Measurements from ENCODE around the gene PAGE5.

Gene PAGE5, protein sequence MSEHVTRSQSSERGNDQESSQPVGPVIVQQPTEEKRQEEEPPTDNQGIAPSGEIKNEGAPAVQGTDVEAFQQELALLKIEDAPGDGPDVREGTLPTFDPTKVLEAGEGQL

GRCh38 chrX:55220119-55220794, at the start of gene PAGE5:
Gene PAGE5, plus strand, starts transcription at chrX:55220346. Its CDS starts 1,037 bp downstream, at chrX:55221383.
- DNase-seq (ENCODE audit: low read depth), result no peak

DNA sequence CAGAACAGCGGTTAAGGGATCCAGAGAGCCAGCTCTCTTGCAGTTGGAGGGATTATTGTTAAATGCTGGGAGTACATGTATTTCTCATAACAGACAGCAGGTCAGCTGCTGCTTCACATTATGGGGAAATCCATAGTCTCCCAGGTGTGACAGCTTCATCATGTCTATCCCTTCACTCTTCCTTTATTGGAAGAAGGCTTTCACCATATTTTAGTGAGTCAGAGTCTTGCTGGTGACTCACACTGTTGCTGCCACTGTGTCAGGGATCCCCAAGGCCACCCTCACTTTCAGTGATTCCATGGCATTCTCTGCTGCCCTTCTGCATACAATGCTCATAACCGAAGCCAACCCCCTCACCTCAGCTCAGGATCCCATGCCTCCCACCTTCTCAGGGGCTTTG, 32.9 kb upstream of the PAGE5 start:
- DNase-seq (ENCODE audit: low read depth), result no peak

- no peak for DNase-seq (ENCODE audit: low read depth)
These were observed 23.5 kb upstream of the PAGE5 start for GRCh38 chrX:55196688-55197087.

- peak; percentile 13 for DNase-seq (ENCODE audit: low read depth)
These were observed 18.1 kb upstream of the PAGE5 start for GRCh38 chrX:55201930-55202579.

GRCh38 chrX:55206162-55206941, 13.8 kb upstream of the PAGE5 start:
- no peak for DNase-seq (ENCODE audit: low read depth)

DNA sequence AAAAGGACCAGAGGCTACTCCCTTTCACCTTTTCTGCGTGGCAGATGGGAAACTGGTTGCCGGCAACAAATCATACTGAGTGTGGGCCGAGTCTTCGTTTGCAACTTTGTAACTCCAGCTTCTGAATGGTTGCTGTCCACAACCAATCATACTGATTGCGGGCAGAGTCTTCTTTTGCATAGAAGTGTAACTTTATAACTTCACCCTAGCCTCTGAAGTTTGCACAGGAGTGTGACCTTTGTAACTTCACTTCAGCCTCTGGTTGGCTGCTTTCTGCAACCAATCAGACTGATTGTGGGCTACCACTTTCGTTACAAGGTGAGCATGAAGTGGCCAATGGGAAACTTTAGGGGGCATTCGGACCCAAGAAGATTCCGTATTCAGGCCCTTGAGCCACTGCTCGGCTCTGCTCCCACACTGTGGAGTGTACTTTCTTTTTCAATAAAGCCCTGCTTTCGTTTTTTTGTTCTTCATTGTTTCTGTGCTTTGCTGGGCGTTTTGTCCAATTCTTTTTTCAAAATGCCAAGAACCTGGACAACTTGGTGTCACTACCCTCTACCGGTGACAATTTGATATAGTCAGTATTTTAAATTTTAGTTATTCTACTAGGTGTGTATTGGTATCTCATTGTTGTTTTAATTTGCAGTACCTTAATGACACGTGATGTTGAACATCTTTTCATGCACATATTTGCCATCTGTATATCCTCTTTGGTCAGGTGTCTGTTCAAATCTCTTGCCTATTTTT, 9.0 kb upstream of the PAGE5 start:
- no peak for DNase-seq (ENCODE audit: low read depth)

DNA sequence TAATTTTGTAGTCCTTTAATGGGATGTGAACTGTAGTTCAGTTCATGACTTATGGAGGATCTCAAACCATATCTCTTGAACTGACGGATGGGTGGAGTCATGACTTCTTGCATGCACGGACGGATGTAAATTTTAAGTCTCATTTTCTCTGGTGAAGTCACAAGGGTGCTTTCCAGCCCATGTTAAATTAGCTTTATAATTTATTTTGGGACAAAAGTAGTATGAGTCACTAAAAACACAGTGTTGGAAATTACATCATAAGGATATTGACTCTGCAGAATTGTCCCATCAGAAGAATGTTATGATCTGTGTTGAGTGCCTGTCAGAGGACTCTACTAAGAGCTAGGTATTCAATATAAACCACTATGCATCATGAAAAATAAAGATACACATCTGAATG, 6.8 kb upstream of the PAGE5 start:
- no peak for DNase-seq (ENCODE audit: low read depth)

- no peak for DNase-seq (ENCODE audit: low read depth)
These were observed 20.7 kb downstream of the PAGE5 start for GRCh38 chrX:55240788-55241340.

- DNase-seq (ENCODE audit: low read depth), result no peak
These were observed 33.4 kb downstream of the PAGE5 start for GRCh38 chrX:55253528-55253927.

DNA sequence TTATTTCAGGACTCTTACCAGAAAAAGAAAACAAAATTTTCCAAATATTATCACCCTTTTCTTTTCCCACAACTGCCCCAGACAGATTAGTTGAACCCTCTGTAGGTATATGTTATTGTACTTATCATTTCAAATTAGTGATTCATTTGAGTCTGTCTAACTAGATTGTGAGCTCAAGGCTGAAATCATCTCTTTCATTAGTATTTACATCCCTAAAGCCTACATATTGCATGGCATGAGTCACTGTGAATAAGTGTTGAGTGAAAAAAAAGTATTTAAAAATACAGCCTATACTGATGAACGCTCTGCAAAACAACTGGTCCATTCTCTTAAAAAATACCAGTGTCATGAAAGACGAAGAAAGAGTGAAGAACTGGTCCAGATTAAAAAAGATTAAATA, 40.7 kb downstream of the PAGE5 start:
- no peak for DNase-seq (ENCODE audit: low read depth)

- no peak for DNase-seq (ENCODE audit: low read depth)
These were observed 44.7 kb downstream of the PAGE5 start, which contains the start of gene PAGE3 for GRCh38 chrX:55264816-55265215. Gene PAGE3, minus strand, starts transcription at chrX:55264916. Its CDS starts 1,013 bp downstream, at chrX:55263903.

All from stromal cell of bone marrow (primary cell).